ENCODE results near the gene ZNF714. TPM values are rescaled to one million over a fixed set of nuclear protein-coding genes. Genes with fewer than 3 reads are reported as not detected.

The ZNF714 gene
- total and polyA plus RNA-seq, 9 of the 15 experiments (the other 6 are each of a cell fraction or from before 2014, with no cell fraction given): 16.2 to 40.8 (median 28.9) TPM

- TF ChIP-seq MITF (IDR thresholded peaks at IDR 0.05) (no peak), RFX7 (CRISPR knock-in tag; IDR thresholded peaks at IDR 0.05) (no peak), POLR2H (tag; IDR thresholded peaks at IDR 0.05; ENCODE audit: low read depth) (peak; percentile 64; the same call in 1 of the 2 replicates), MTA1 (IDR thresholded peaks at IDR 0.05; ENCODE audit: borderline replicate concordance) (no peak), NFIC (IDR thresholded peaks at IDR 0.05) (0 out of 2 replicates have a peak, but pooled peaks have one; percentile 6), ELK1 (CRISPR knock-in tag; IDR thresholded peaks at IDR 0.05) (no peak), ATF1 (CRISPR knock-in tag; IDR thresholded peaks at IDR 0.05) (no peak), ATF1 (tag; IDR thresholded peaks at IDR 0.05) (peak; percentile 77), ZNF764 (CRISPR knock-in tag; IDR thresholded peaks at IDR 0.05; ENCODE audit: low read depth) (no peak), KDM5B (IDR thresholded peaks at IDR 0.05; ENCODE audit: insufficient replicate concordance, low read depth, low read length) (peak; percentile 92), WHSC1 (IDR thresholded peaks at IDR 0.05; ENCODE audit: low read length) (no peak), NFRKB (IDR thresholded peaks at IDR 0.05; ENCODE audit: low read depth) (no peak), POLR2B (IDR thresholded peaks at IDR 0.05; ENCODE audit: low read depth, partially characterized antibody) (peak; percentile 78), ZNF398 (CRISPR knock-in tag; IDR thresholded peaks at IDR 0.05) (no peak), FOS (IDR thresholded peaks at IDR 0.05; ENCODE audit: extremely low read depth, insufficient read length) (peak; percentile 89), TAF7 (tag; IDR thresholded peaks at IDR 0.05) (peak; percentile 57; the same call in 1 of the 2 replicates), YY1 (IDR thresholded peaks at IDR 0.05; ENCODE audit: borderline replicate concordance in 1 of 3, control insufficient read depth in 1 of 3, extremely low read depth in 1 of 3, insufficient read depth in 3 of 3, insufficient read length in 1 of 3, insufficient replicate concordance in 2 of 3, low read depth in 1 of 3, low read length in 2 of 3) (peak in 2 of 3 experiments; percentile 43 to 86), SP1 (CRISPR knock-in tag; IDR thresholded peaks at IDR 0.05) (peak; percentile 56; the same call in 1 of the 2 replicates), ASH1L (IDR thresholded peaks at IDR 0.05; ENCODE audit: borderline replicate concordance, low read depth, partially characterized antibody) (peak; percentile 86), HNRNPL (IDR thresholded peaks at IDR 0.05; ENCODE audit: low read depth, low read length) (no peak), NR1H2 (CRISPR knock-in tag; IDR thresholded peaks at IDR 0.05) (no peak), POLR2AphosphoS5 (IDR thresholded peaks at IDR 0.05; ENCODE audit: control insufficient read depth, insufficient read depth, low read depth, low read length) (peak; percentile 85; the same call in 1 of the 2 replicates), NCOA6 (IDR thresholded peaks at IDR 0.05) (no peak), FOXK2 (conservative IDR thresholded peaks at IDR 0.05 in 1 of 2, IDR thresholded peaks at IDR 0.05 in 1 of 2; ENCODE audit: low read depth in 2 of 2) (no peak), ELF2 (CRISPR knock-in tag; IDR thresholded peaks at IDR 0.05) (no peak), ZNF551 (CRISPR knock-in tag; IDR thresholded peaks at IDR 0.05) (no peak)
These were observed 59.9 kb downstream of the ZNF714 start, which contains the start of gene ZNF431 (continued) for GRCh38 chr19:21141787-21142464.

All from K562 (cell line).